K562 (cell line): ENCODE results near the gene CDC42EP5. TPM values are rescaled to one million over a fixed set of nuclear protein-coding genes. Genes with fewer than 3 reads are reported as not detected.

Source experiments
- ARID2 ChIP-seq: fragments of 450-650 bp; IDR thresholded peaks from 2 replicates; pipeline ENCODE4 v1.6.1; 2017; ENCODE audit warnings: antibody characterized with exemption, mild to moderate bottlenecking
- BHLHE40 ChIP-seq: IDR thresholded peaks from 2 replicates; pipeline ENCODE4 v1.6.1; 2011; ENCODE audit warnings: low read length, improper control_type of control experiment
- KHSRP ChIP-seq: fragments of 450-650 bp; IDR thresholded peaks from 2 replicates; pipeline ENCODE4 v1.6.1; 2017
- MCM3 ChIP-seq: fragments of 450-650 bp; IDR thresholded peaks from 2 replicates; pipeline ENCODE4 v1.6.1; 2016
- NR2C1 ChIP-seq, 2 experiments: fragments of 450-650 bp; IDR thresholded peaks; 2 replicates each; pipeline ENCODE4 v1.6.1; 2017; ENCODE audit warnings: mild to moderate bottlenecking in 2 of 2, antibody characterized with exemption in 1 of 2, inconsistent platforms in 1 of 2, missing compliant biosample characterization in 1 of 2, missing genetic modification characterization in 1 of 2
- RFX1 ChIP-seq: fragments of 450-650 bp; IDR thresholded peaks from 2 replicates; pipeline ENCODE4 v1.6.1; 2016; ENCODE audit warnings: mild to moderate bottlenecking, moderate library complexity
- ZFP36 ChIP-seq: fragments of 150-350 bp; IDR thresholded peaks from 2 replicates; pipeline ENCODE4 v1.6.1; 2018; ENCODE audit warnings: low read length, low read depth; ENCODE audit not compliant: partially characterized antibody
- ZFX ChIP-seq: sonication (generic); formaldehyde crosslinking; IDR thresholded peaks from 2 replicates; pipeline ENCODE4 v1.8.0; 2022; ENCODE audit warnings: mild to moderate bottlenecking, missing genetic modification reagents, moderate library complexity
- ZKSCAN1 ChIP-seq: fragments of 150-350 bp; IDR thresholded peaks from 2 replicates; pipeline ENCODE4 v1.6.1; 2016; ENCODE audit warnings: low read depth, low read length
- ZNF174 ChIP-seq: fragments of 250-450 bp; sonication (Bioruptor Pico); IDR thresholded peaks from 2 replicates; pipeline ENCODE4 v1.4.0; 2020; ENCODE audit warnings: mild to moderate bottlenecking
- ZNF175 ChIP-seq: fragments of 200-800 bp; sonication (Bioruptor generic); IDR thresholded peaks from 2 replicates; pipeline ENCODE4 v1.6.1; 2016; ENCODE audit warnings: low read depth, mild to moderate bottlenecking, missing genetic modification characterization, missing compliant biosample characterization
- ZNF436 ChIP-seq: fragments of 250-450, 450-650 bp; sonication (Bioruptor Pico); formaldehyde crosslinking; IDR thresholded peaks from 2 replicates; pipeline ENCODE4 v1.7.0; 2020; ENCODE audit warnings: mild to moderate bottlenecking
- ZNF79 ChIP-seq: fragments of 250-450 bp; sonication (Bioruptor Pico); IDR thresholded peaks from 2 replicates; pipeline ENCODE4 v1.4.0; 2020; ENCODE audit warnings: low read depth, mild to moderate bottlenecking, moderate library complexity
- polyA plus RNA-seq, 8 experiments: library from polyadenylated mRNA; depleted of rRNA in 4 of 8; stranded (reverse) in 5 of 8; unstranded in 3 of 8; fragments of >200 nt; fragmentation: Nextera tagmentation in 2 of 8; fragmentation: Illumina TruSeq in 1 of 8; extraction: Ambion mirVana in 2 of 8; extraction: Trizol in 1 of 8; gene quantifications; 2 replicates each; pipeline versions ENCODE4 v1.2.1 to v1.2.3, GENCODE V29; 2011 to 2014; ENCODE audit warnings: inconsistent platforms in 1 of 8, missing spikeins in 1 of 8
- total RNA-seq, 7 experiments: library from RNA; depleted of rRNA in 6 of 7; stranded (reverse); fragments of >200 nt in 6 of 7; fragmentation: Illumina TruSeq in 2 of 7; extraction: Trizol in 2 of 7; gene quantifications; 2 replicates each; pipeline versions ENCODE4 v1.2.1 to v1.2.3, GENCODE V29; 2011 to 2021; ENCODE audit warnings: low replicate concordance in 1 of 7
- TF ChIP-seq, protein P1 (sequence below), 3 experiments: IDR thresholded peaks in 2 of 3; conservative IDR thresholded peaks in 1 of 3; 2 replicates each; pipeline ENCODE4 v1.5.1; 2011 to 2012; ENCODE audit warnings: low read length in 3 of 3, mild to moderate bottlenecking in 3 of 3, control low read depth in 2 of 3, improper control_type of control experiment in 1 of 3, inconsistent platforms in 1 of 3, low read depth in 1 of 3, mixed read lengths in 1 of 3, moderate library complexity in 1 of 3; ENCODE audit not compliant: insufficient read depth in 2 of 3
- TF ChIP-seq, protein P2 (sequence below): sonication (generic); formaldehyde crosslinking; IDR thresholded peaks from 2 replicates; pipeline ENCODE4 v1.8.1; 2022; ENCODE audit warnings: missing genetic modification reagents
- TF ChIP-seq, protein P3 (sequence below): fragments of 250-450 bp; sonication (Bioruptor Pico); IDR thresholded peaks from 2 replicates; pipeline ENCODE4 v1.5.0; 2021
- TF ChIP-seq, protein P4 (sequence below), 2 experiments: IDR thresholded peaks; 2 replicates each; pipeline ENCODE4 v1.6.1; 2011; ENCODE audit warnings: borderline replicate concordance in 1 of 2, control low read depth in 1 of 2, low read depth in 1 of 2, low read length in 1 of 2, mild to moderate bottlenecking in 1 of 2, mixed read lengths in 1 of 2, moderate library complexity in 1 of 2; ENCODE audit not compliant: insufficient read depth in 1 of 2, insufficient read length in 1 of 2, poor library complexity in 1 of 2, severe bottlenecking in 1 of 2; ENCODE audit errors: extremely low read depth in 1 of 2
- TF ChIP-seq, protein P5 (sequence below): fragments of 250-450 bp; sonication (Bioruptor Pico); IDR thresholded peaks from 2 replicates; pipeline ENCODE4 v1.5.0; 2022; ENCODE audit warnings: mild to moderate bottlenecking
- TF ChIP-seq, protein P6 (sequence below): fragments of 450-650 bp; formaldehyde crosslinking; IDR thresholded peaks from 2 replicates; pipeline ENCODE4 v1.4.0; 2020; ENCODE audit warnings: mild to moderate bottlenecking

CDC42EP5 gene
- total and polyA plus RNA-seq, 9 of the 15 experiments (the other 6 are each of a cell fraction or from before 2014, with no cell fraction given), result 0.15 to 0.38 TPM; not detected in 7

DNA sequence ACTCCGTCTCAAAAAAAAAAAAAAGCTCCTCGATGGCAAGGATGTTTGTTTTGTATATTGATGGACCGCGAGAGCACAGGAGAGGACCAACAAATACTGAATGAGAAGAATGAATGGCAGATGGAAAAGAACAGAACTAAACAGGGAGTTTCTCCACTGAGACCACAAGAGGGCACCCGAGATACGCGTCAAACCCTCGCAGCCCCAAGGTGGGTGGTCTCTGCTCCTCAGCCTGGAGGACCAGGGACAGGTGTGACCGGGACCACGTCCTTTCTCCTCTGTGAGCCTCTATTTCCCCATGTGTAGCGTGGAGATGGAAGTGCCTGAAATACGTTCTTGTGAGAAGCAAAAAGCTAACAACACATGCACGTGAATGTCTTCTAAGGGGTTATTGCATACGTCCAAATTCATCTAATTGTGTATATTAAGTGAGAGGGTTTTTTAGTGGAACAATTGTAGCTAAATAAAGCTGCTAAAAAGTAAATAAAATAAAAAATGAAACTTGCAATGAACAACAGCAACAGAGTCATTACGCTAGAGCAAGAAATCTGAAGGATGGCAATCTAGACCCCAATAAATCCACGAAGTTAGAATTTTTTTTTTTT is 8.3 kb upstream of the CDC42EP5 start (continued):
- TF ChIP-seq, protein P1, sequence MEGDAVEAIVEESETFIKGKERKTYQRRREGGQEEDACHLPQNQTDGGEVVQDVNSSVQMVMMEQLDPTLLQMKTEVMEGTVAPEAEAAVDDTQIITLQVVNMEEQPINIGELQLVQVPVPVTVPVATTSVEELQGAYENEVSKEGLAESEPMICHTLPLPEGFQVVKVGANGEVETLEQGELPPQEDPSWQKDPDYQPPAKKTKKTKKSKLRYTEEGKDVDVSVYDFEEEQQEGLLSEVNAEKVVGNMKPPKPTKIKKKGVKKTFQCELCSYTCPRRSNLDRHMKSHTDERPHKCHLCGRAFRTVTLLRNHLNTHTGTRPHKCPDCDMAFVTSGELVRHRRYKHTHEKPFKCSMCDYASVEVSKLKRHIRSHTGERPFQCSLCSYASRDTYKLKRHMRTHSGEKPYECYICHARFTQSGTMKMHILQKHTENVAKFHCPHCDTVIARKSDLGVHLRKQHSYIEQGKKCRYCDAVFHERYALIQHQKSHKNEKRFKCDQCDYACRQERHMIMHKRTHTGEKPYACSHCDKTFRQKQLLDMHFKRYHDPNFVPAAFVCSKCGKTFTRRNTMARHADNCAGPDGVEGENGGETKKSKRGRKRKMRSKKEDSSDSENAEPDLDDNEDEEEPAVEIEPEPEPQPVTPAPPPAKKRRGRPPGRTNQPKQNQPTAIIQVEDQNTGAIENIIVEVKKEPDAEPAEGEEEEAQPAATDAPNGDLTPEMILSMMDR (IDR thresholded peaks at IDR 0.05 in 2 of 3, conservative IDR thresholded peaks at IDR 0.05 in 1 of 3; ENCODE audit: insufficient read depth in 2 of 3, low read depth in 1 of 3, low read length in 3 of 3), result peak; percentile 67 to 89 (median 77)
- no peak for TF ChIP-seq RFX1
- no peak for TF ChIP-seq MCM3
- no peak for TF ChIP-seq ZFP36
- TF ChIP-seq, protein P2, sequence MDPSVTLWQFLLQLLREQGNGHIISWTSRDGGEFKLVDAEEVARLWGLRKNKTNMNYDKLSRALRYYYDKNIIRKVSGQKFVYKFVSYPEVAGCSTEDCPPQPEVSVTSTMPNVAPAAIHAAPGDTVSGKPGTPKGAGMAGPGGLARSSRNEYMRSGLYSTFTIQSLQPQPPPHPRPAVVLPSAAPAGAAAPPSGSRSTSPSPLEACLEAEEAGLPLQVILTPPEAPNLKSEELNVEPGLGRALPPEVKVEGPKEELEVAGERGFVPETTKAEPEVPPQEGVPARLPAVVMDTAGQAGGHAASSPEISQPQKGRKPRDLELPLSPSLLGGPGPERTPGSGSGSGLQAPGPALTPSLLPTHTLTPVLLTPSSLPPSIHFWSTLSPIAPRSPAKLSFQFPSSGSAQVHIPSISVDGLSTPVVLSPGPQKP (CRISPR knock-in tag), result no peak
- TF ChIP-seq, protein P3, sequence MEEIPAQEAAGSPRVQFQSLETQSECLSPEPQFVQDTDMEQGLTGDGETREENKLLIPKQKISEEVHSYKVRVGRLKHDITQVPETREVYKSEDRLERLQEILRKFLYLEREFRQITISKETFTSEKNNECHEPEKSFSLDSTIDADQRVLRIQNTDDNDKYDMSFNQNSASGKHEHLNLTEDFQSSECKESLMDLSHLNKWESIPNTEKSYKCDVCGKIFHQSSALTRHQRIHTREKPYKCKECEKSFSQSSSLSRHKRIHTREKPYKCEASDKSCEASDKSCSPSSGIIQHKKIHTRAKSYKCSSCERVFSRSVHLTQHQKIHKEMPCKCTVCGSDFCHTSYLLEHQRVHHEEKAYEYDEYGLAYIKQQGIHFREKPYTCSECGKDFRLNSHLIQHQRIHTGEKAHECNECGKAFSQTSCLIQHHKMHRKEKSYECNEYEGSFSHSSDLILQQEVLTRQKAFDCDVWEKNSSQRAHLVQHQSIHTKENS (CRISPR knock-in tag), result no peak
- no peak for TF ChIP-seq ZKSCAN1
- TF ChIP-seq ZNF175 (CRISPR knock-in tag), result no peak
- TF ChIP-seq BHLHE40, result 0 out of 2 replicates have a peak, but pooled peaks have one; percentile 23
- TF ChIP-seq, protein P4, sequence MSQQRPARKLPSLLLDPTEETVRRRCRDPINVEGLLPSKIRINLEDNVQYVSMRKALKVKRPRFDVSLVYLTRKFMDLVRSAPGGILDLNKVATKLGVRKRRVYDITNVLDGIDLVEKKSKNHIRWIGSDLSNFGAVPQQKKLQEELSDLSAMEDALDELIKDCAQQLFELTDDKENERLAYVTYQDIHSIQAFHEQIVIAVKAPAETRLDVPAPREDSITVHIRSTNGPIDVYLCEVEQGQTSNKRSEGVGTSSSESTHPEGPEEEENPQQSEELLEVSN (IDR thresholded peaks at IDR 0.05; ENCODE audit: borderline replicate concordance in 1 of 2, extremely low read depth in 1 of 2, insufficient read depth in 1 of 2, insufficient read length in 1 of 2, low read depth in 1 of 2, low read length in 1 of 2, poor library complexity in 1 of 2, severe bottlenecking in 1 of 2), result no peak
- TF ChIP-seq ZNF79, result no peak
- TF ChIP-seq ZFX, result no peak
- no peak for TF ChIP-seq KHSRP
- peak; percentile 15; the same call in 1 of the 2 replicates for TF ChIP-seq ARID2
- TF ChIP-seq, protein P5, sequence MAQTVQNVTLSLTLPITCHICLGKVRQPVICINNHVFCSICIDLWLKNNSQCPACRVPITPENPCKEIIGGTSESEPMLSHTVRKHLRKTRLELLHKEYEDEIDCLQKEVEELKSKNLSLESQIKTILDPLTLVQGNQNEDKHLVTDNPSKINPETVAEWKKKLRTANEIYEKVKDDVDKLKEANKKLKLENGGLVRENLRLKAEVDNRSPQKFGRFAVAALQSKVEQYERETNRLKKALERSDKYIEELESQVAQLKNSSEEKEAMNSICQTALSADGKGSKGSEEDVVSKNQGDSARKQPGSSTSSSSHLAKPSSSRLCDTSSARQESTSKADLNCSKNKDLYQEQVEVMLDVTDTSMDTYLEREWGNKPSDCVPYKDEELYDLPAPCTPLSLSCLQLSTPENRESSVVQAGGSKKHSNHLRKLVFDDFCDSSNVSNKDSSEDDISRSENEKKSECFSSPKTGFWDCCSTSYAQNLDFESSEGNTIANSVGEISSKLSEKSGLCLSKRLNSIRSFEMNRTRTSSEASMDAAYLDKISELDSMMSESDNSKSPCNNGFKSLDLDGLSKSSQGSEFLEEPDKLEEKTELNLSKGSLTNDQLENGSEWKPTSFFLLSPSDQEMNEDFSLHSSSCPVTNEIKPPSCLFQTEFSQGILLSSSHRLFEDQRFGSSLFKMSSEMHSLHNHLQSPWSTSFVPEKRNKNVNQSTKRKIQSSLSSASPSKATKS, result no peak
- no peak for TF ChIP-seq ZNF174 (CRISPR knock-in tag)
- TF ChIP-seq ZNF436 (CRISPR knock-in tag), result no peak
- no peak for TF ChIP-seq NR2C1 (IDR thresholded peaks at IDR 0.05)
- no peak for TF ChIP-seq NR2C1 (tag; IDR thresholded peaks at IDR 0.05)
- TF ChIP-seq, protein P6, sequence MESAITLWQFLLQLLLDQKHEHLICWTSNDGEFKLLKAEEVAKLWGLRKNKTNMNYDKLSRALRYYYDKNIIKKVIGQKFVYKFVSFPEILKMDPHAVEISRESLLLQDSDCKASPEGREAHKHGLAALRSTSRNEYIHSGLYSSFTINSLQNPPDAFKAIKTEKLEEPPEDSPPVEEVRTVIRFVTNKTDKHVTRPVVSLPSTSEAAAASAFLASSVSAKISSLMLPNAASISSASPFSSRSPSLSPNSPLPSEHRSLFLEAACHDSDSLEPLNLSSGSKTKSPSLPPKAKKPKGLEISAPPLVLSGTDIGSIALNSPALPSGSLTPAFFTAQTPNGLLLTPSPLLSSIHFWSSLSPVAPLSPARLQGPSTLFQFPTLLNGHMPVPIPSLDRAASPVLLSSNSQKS (CRISPR knock-in tag), result no peak
